ENCODE results near the gene CACNA1I.

GRCh38 chr22:39707351-39707750 is 136.8 kb downstream of the CACNA1I start:
- no peak for TF ChIP-seq CTCF (conservative IDR thresholded peaks at IDR 0.05)
- TF ChIP-seq ZFX (IDR thresholded peaks at IDR 0.05), result no peak
